ENCODE measurements around the gene WNT7A. TPM values are rescaled to one million over a fixed set of nuclear protein-coding genes. Genes with fewer than 3 reads are reported as not detected.

Gene WNT7A
- total RNA-seq, 1 donor from 2014 or later: 10.3 TPM

GRCh38 chr3:13815088-13815683, 64.7 kb downstream of the WNT7A start:
- TF ChIP-seq, protein P1, sequence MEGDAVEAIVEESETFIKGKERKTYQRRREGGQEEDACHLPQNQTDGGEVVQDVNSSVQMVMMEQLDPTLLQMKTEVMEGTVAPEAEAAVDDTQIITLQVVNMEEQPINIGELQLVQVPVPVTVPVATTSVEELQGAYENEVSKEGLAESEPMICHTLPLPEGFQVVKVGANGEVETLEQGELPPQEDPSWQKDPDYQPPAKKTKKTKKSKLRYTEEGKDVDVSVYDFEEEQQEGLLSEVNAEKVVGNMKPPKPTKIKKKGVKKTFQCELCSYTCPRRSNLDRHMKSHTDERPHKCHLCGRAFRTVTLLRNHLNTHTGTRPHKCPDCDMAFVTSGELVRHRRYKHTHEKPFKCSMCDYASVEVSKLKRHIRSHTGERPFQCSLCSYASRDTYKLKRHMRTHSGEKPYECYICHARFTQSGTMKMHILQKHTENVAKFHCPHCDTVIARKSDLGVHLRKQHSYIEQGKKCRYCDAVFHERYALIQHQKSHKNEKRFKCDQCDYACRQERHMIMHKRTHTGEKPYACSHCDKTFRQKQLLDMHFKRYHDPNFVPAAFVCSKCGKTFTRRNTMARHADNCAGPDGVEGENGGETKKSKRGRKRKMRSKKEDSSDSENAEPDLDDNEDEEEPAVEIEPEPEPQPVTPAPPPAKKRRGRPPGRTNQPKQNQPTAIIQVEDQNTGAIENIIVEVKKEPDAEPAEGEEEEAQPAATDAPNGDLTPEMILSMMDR (conservative IDR thresholded peaks at IDR 0.05; ENCODE audit: low read depth, low read length): no peak
- no peak for DNase-seq (ENCODE audit: low read depth)
- H3K4me3 ChIP-seq (ENCODE audit: low read depth, low read length): no peak overlapping the region

- no peak overlapping the region for H3K4me3 ChIP-seq (ENCODE audit: low read depth, low read length)
- TF ChIP-seq, protein P1 (conservative IDR thresholded peaks at IDR 0.05; ENCODE audit: low read depth, low read length): no peak
- no peak for DNase-seq (ENCODE audit: low read depth)
Measured at GRCh38 chr3:13812034-13812471, 67.8 kb downstream of the WNT7A start.

- TF ChIP-seq, protein P1 (conservative IDR thresholded peaks at IDR 0.05; ENCODE audit: low read depth, low read length): no peak
- H3K4me3 ChIP-seq (ENCODE audit: low read depth, low read length): no peak overlapping the region
- no peak for DNase-seq (ENCODE audit: low read depth)
Measured at GRCh38 chr3:13811614-13812013, 68.3 kb downstream of the WNT7A start.

DNA sequence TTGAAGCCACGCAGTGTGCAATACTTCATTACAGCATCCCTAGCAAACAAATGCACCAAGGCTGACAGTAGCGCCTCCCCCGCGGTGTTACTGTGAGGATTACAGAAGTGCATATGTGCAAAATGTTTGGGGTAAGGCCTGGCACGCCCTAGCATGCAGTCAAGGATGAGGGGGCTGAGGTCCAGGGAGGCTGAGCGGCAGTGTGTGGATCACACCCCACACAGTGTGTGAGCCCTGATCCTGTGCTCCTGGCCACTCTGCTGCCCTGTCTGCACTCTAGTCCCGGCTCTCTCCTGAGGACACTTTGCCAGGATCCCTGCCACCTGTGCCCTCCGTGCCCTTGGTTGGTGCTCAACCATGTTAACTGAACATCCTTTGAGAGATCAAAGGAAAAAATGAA, 71.3 kb downstream of the WNT7A start:
- TF ChIP-seq, protein P1 (conservative IDR thresholded peaks at IDR 0.05; ENCODE audit: low read depth, low read length): no peak
- H3K4me3 ChIP-seq (ENCODE audit: low read depth, low read length): no peak overlapping the region
- DNase-seq (ENCODE audit: low read depth): no peak

- DNase-seq (ENCODE audit: low read depth): no peak
- no peak overlapping the region for H3K4me3 ChIP-seq (ENCODE audit: low read depth, low read length)
- TF ChIP-seq, protein P1 (conservative IDR thresholded peaks at IDR 0.05; ENCODE audit: low read depth, low read length): no peak
Measured at GRCh38 chr3:13801361-13802204, 78.3 kb downstream of the WNT7A start.

- H3K4me3 ChIP-seq (ENCODE audit: low read depth, low read length): no peak overlapping the region
- DNase-seq (ENCODE audit: low read depth): no peak
- TF ChIP-seq, protein P1 (conservative IDR thresholded peaks at IDR 0.05; ENCODE audit: low read depth, low read length): no peak
Measured at GRCh38 chr3:13800064-13800463, 79.8 kb downstream of the WNT7A start.

Data from epithelial cell of proximal tubule (primary cell).